Fibroblast of lung (primary cell): Measurements from ENCODE around the gene KCNJ5. TPM values are rescaled to one million over a fixed set of nuclear protein-coding genes. Genes with fewer than 3 reads are reported as not detected.

ENCODE experiments used
- DNase-seq, 2 donors: peaks; one replicate each; pipeline versions ENCODE4 v3.0.0 to v3.0.0-alpha.2; 2010; ENCODE audit warnings: low read depth in 2 of 2
- H2AFZ ChIP-seq: 2 replicates; pipeline ENCODE4 v1.5.1; 2012; ENCODE audit warnings: low read length, control low read depth, inconsistent platforms
- H3K27ac ChIP-seq: 2 replicates; pipeline ENCODE4 v1.5.1; 2011; ENCODE audit warnings: low read length, control low read depth; ENCODE audit not compliant: insufficient read depth
- H3K27me3 ChIP-seq: 2 replicates; pipeline ENCODE4 v1.5.1; 2011; ENCODE audit warnings: mild to moderate bottlenecking, low read length; ENCODE audit not compliant: control insufficient read depth, insufficient read depth
- H3K36me3 ChIP-seq: 2 replicates; pipeline ENCODE4 v1.5.1; 2011; ENCODE audit warnings: low read length; ENCODE audit not compliant: control insufficient read depth, insufficient read depth
- H3K4me1 ChIP-seq: 2 replicates; pipeline ENCODE4 v1.5.1; 2011; ENCODE audit warnings: low read length; ENCODE audit not compliant: control insufficient read depth, insufficient read depth; ENCODE audit errors: extremely low read depth
- H3K4me2 ChIP-seq: 2 replicates; pipeline ENCODE4 v1.5.1; 2011; ENCODE audit warnings: low read length, control low read depth; ENCODE audit not compliant: insufficient read depth; ENCODE audit errors: extremely low read depth
- H3K4me3 ChIP-seq, 4 experiments: fragments of 200-600 bp in 1 of 4; sonication (generic) in 1 of 4; replicated peaks in 1 of 4; 2 replicates each; pipeline ENCODE4 v1.5.1; 2011 to 2016; ENCODE audit warnings: low read length in 4 of 4, low read depth in 3 of 4, mild to moderate bottlenecking in 3 of 4, control low read depth in 2 of 4, inconsistent platforms in 1 of 4, mixed read lengths in 1 of 4; ENCODE audit not compliant: insufficient read depth in 1 of 4; ENCODE audit errors: control extremely low read depth in 1 of 4
- H3K79me2 ChIP-seq: 2 replicates; pipeline ENCODE4 v1.5.1; 2012; ENCODE audit warnings: mild to moderate bottlenecking, low read length, inconsistent platforms; ENCODE audit not compliant: control insufficient read depth, insufficient read depth
- H3K9ac ChIP-seq: 2 replicates; pipeline ENCODE4 v1.5.1; 2011; ENCODE audit warnings: mild to moderate bottlenecking, low read length, control low read depth; ENCODE audit not compliant: insufficient read depth
- H3K9me3 ChIP-seq: 2 replicates; pipeline ENCODE4 v1.5.1; 2012; ENCODE audit warnings: low read depth, low read length; ENCODE audit not compliant: control insufficient read depth, insufficient read depth
- H4K20me1 ChIP-seq: 2 replicates; pipeline ENCODE4 v1.5.1; 2011; ENCODE audit warnings: low read length; ENCODE audit not compliant: control insufficient read depth, insufficient read depth; ENCODE audit errors: extremely low read depth
- EZH2 ChIP-seq: IDR thresholded peaks from 2 replicates; pipeline ENCODE4 v1.5.1; 2012; ENCODE audit warnings: low read length, control low read depth, mild to moderate bottlenecking; ENCODE audit errors: missing control alignments
- polyA plus RNA-seq, 2 donors: library from polyadenylated mRNA; depleted of rRNA in 1 of 2; stranded (reverse) in 1 of 2; unstranded in 1 of 2; fragments of >200 nt; gene quantifications; 2 replicates each; pipeline ENCODE4 v1.2.1, GENCODE V29; 2011 to 2012; ENCODE audit warnings: missing spikeins in 1 of 2
- total RNA-seq: library from RNA; depleted of rRNA; stranded (reverse); fragments of >200 nt; gene quantifications from 2 replicates; pipeline ENCODE4 v1.2.1, GENCODE V29; 2014
- TF ChIP-seq, protein P1 (sequence below), 2 donors: IDR thresholded peaks in 1 of 2; conservative IDR thresholded peaks in 1 of 2; 1 replicate in 1 of 2; 2 replicates in 1 of 2; pipeline ENCODE4 v1.5.1; 2011 to 2012; ENCODE audit warnings: low read length in 2 of 2, control low read depth in 1 of 2, inconsistent platforms in 1 of 2, low read depth in 1 of 2, mild to moderate bottlenecking in 1 of 2

KCNJ5 gene
- total and polyA plus RNA-seq, 2 donors (not counting 1 experiment from before 2014, with no cell fraction given), result 0.24 to 0.33 TPM

DNA sequence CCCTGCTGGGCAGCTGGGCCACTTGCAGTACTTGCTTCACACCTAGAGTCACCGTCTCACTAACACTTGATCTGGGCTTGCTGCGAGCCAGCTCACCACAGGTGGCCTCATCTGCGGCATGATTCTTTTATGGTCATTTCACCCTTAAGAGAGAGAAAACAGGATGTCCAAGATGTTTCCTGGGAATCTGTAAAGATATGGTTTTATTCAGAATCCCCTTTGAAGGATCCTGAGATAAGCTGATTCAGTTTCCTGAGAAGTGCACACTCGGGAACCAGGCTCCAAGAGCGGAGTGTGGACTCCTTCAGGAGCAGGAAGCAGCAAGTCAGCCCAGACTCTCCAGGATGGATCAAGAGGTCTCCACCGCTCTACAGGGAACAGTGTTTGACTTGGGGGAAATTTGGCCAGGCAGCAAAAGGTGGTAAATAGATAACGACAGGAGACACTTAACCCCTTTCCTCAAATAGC is 73.3 kb downstream of the KCNJ5 start:
- Histone ChIP-seq H4K20me1 (no peaks in the 10 kb centered on the region), H3K27me3 (no peaks in the 10 kb centered on the region), H2AFZ (no peak overlapping the region), H3K27ac (no peak overlapping the region), H3K9ac (no peak overlapping the region), H3K79me2 (no peaks in the 10 kb centered on the region), H3K9me3 (no peaks in the 10 kb centered on the region), H3K4me2 (no peak overlapping the region), H3K36me3 (no peaks in the 10 kb centered on the region), H3K4me1 (no peaks in the 10 kb centered on the region), H3K4me3 (no peak overlapping the region)
- TF ChIP-seq, protein P1, sequence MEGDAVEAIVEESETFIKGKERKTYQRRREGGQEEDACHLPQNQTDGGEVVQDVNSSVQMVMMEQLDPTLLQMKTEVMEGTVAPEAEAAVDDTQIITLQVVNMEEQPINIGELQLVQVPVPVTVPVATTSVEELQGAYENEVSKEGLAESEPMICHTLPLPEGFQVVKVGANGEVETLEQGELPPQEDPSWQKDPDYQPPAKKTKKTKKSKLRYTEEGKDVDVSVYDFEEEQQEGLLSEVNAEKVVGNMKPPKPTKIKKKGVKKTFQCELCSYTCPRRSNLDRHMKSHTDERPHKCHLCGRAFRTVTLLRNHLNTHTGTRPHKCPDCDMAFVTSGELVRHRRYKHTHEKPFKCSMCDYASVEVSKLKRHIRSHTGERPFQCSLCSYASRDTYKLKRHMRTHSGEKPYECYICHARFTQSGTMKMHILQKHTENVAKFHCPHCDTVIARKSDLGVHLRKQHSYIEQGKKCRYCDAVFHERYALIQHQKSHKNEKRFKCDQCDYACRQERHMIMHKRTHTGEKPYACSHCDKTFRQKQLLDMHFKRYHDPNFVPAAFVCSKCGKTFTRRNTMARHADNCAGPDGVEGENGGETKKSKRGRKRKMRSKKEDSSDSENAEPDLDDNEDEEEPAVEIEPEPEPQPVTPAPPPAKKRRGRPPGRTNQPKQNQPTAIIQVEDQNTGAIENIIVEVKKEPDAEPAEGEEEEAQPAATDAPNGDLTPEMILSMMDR (conservative IDR thresholded peaks at IDR 0.05 in 1 of 2, IDR thresholded peaks at IDR 0.05 in 1 of 2; ENCODE audit: low read depth in 1 of 2, low read length in 2 of 2), result no peak
- no peak for TF ChIP-seq EZH2
- no peak for DNase-seq

DNA sequence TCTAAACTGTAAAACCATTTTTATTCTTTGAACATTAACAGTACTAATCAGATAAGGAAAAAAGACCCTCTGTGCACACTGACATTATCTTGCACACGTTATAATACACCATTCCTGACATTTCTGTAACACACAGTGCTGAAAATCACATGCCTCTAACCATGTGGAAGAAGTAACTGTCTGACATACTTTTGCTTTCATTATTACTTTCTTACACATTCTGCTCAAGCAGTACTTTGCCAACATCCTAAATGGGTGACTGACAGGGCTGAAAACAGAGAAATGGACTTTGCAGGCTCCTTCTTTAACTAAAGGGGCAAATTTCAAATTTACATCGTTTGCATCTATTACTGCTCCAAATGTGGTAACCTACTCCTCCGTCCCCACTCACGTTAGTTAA is 74.3 kb downstream of the KCNJ5 start:
- no peak for TF ChIP-seq EZH2
- TF ChIP-seq, protein P1 (conservative IDR thresholded peaks at IDR 0.05 in 1 of 2, IDR thresholded peaks at IDR 0.05 in 1 of 2; ENCODE audit: low read depth in 1 of 2, low read length in 2 of 2), result no peak
- Histone ChIP-seq H3K79me2 (no peaks in the 10 kb centered on the region), H3K4me2 (no peak overlapping the region), H3K9ac (no peak overlapping the region), H3K4me3 (no peak overlapping the region), H4K20me1 (no peaks in the 10 kb centered on the region), H3K4me1 (no peaks in the 10 kb centered on the region), H3K27me3 (no peaks in the 10 kb centered on the region), H3K9me3 (no peaks in the 10 kb centered on the region), H3K36me3 (peaks cover 4% of the 10 kb centered on the region), H2AFZ (no peak overlapping the region), H3K27ac (no peak overlapping the region)
- peak in 1 of 2 donors; percentile 12 for DNase-seq

DNA sequence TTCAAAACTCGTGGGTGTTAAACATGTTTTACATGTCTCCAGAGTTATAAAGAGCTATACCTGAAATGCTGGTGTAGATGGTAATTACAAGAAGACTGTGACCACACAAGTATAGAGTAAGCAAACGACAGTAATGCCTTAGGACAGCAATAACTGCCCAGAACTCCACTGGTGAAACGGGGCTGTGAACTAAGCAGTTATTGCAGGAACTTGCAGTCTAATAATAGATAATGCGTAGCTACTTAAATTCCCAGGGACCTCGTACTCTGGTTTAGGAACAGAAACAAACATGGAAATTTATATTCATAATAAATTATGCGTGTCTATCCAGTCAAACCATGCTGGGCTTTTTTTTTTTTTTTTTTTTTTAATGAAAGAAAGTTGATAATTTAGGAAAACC is 76.4 kb downstream of the KCNJ5 start:
- TF ChIP-seq EZH2, result no peak
- H3K79me2 ChIP-seq, result no peaks in the 10 kb centered on the region
- H3K4me2 ChIP-seq, result no peak overlapping the region
- no peak overlapping the region for H3K27ac ChIP-seq
- H4K20me1 ChIP-seq, result no peaks in the 10 kb centered on the region
- no peak overlapping the region for H2AFZ ChIP-seq
- H3K27me3 ChIP-seq, result no peaks in the 10 kb centered on the region
- H3K9ac ChIP-seq, result no peak overlapping the region
- no peaks in the 10 kb centered on the region for H3K9me3 ChIP-seq
- H3K4me3 ChIP-seq, result no peak overlapping the region
- H3K36me3 ChIP-seq, result peaks cover 7% of the 10 kb centered on the region
- no peak for DNase-seq
- no peaks in the 10 kb centered on the region for H3K4me1 ChIP-seq
